Erythroblast (primary cell): ENCODE data around the gene PON1.

Experiments
- GATA1 ChIP-seq: IDR thresholded peaks from 2 replicates; pipeline ENCODE4 v1.6.1; 2011; ENCODE audit warnings: low read depth, mild to moderate bottlenecking, control low read depth, low read length, moderate library complexity
- POLR2A ChIP-seq: IDR thresholded peaks from 2 replicates; pipeline ENCODE4 v1.6.1; 2011; ENCODE audit warnings: mild to moderate bottlenecking, low read length

GRCh38 chr7:95330961-95331337, 6.6 kb upstream of the PON1 start:
- no peak for TF ChIP-seq POLR2A
- TF ChIP-seq GATA1: no peak
